Fibroblast of peridontal ligament (primary cell): ENCODE results near the gene PID1.
A peak's percentile ranks its signal among the peaks of the same experiment; 100 is the strongest.

ENCODE experiments used
- DNase-seq: peaks from one replicate; pipeline ENCODE4 v3.0.0-alpha.2; 2010; ENCODE audit errors: extremely low read depth

Gene PID1

DNA sequence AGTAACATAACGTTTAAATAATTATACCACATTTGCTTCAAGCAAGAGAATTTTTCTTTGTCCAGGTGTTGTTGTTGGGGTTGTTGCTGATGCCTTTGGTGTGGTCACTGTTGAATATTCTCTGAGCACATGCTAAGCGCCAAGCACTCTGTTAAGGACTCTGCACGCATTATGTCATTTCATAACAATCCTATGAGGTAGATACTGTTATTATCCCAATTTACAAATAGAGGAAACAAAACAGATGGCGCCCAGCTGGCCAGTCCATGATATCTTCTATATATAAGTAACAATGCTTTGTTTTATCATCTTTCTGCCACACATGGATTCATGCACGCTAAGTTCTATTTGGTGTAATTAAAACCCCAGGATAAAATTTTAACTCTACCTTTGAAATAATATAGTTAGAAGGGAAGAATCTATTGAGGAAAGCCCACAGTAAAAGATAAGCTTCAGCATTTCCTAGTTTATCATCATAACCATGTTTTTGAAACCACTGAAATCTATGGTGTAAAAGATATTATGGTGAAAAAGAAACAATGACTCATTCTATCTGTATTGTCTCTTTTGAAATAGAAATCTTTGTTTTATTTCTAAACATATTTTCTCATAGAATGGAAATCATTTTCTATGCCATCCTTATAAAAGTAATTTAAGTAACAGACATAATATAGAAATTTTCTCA lies 199.7 kb downstream of the PID1 start:
- no peak for DNase-seq

DNA sequence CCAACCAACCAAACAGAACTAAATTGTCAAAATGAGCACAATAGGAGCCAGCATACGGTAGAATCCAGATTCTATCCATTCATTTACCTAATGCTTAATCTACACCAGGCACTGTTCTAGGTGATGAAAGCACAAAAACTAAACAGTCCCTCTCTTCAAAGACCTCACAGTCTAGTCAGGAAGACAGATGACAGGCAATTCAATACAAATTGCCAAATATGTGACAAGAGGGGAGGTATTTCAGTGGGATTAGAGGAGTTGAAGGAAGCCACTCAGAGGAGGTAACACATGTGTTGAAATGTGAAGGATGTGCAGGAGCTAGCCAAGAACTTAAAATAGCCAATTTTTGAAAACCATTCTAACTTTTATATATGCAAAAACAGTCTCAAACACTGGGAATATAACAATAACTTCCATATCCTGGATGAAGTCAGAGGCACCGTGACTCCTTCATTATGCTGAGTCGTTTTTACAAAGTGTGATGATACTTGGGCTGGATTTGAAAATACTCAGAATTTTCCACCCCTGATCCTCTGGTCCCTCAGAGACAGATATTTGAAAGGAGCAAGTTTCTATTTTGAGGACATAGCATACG lies 204.9 kb downstream of the PID1 start:
- DNase-seq: no peak

DNA sequence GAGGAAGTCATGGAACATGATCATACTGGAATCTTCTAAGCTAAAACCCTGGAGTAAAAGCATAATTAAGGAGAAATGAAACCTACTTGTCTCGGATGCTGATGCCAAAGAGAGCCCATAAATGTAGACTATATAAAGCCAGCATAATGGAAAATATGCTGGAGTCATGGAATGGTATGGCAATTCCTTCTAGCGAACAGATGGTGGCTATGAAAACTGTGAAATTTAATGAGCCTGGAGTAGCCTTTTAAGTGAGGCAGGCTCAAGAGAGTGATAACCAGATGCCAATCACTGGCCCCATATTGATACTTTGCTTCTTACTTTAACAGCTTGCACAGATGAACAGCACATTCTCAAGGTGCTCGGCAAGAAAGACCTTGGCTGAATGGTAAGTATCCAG lies 206.3 kb downstream of the PID1 start:
- DNase-seq: no peak

DNA sequence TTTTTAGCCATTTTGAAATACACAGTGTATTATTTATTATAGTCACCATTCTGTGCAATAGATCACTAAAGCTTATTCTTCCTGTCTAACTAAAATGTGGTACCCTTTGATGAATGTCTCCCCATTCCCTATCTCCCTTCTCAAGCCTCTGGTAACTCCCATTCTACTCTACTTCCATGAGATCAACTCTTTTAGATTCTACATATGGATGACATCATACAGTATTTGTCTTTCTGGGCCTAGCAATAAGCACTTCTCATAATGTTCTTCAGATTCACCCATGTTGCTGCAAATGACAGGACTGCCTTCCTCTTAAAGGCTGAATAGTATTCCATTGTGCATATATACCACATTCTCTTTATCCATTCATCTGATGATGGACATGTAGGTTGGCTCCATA lies 210.9 kb downstream of the PID1 start:
- no peak for DNase-seq

DNA sequence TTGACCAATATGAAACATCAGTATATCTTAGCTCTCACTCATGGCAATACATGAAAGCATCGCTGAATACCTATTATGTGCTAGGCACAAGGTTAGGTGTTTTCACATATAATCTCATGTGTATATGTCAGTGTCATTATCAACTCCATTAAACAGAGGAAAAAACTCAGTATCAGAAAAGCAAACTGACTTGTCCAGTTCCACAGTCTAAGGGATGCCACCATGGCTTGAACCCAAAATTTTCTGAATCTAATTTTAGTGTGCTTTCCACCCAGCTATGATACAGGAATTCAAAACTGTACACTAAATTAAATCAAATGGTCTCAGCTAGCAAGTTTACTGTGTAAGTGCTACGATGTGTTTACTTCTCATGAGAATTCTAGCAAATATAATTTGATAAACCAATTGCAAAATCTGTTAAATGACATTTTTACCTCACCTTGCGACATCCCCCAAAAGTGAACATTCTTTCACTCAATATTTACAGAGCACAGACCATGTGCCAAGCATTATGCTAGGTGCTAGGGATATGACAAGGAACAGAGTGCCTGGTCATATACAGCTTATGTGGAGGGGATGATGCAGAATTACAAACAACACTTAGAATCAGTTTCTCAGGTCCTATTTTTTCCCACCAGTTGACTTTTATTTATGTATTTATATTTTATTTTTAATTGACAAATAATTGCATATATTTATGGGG lies 211.6 kb downstream of the PID1 start:
- DNase-seq: no peak

DNA sequence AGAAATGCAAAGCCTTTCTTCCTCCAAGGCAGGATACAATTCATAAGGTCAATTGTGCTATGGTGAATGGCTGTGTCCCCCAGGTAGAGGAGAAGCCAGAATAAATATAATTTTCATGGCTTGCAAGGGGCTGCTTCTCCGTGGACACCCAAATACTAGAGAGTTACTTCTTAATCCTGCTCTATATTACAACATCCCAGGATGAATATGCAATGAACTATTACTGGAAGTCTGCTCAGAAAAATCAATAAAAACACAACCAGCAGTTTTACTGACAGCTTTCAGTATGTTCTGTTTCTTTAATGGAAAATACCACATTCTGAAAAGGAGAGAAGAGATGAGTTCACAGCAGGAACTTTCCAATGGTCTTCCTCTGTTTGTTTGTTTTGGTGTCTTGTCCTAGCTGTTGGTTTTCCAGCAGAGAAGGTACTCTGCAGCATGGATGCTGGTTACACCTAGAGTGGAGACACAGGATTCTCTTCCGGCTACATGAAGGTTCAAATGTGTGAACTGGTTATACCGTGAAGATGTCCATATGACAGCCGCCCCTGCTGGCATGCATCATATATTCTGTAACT lies 213.0 kb downstream of the PID1 start:
- no peak for DNase-seq

DNA sequence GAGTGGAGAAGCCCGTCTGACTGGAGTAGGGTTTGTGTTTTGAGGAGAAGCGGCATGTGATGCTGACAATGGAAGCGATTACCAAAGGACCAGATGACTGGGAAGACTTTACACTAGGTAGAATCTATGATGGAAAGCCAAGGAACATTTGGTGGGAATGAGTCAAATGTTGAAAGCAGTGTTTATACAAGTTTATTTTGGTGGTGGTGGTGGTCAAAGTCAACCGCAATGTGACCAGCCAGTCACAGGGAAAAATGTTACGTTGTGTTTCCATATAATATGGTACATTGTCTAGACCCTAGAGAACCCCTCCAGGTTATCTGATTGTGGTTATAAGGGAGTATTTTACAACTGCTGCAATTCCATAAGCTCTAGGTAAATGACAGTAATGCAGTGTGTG lies 216.8 kb downstream of the PID1 start:
- DNase-seq: no peak

DNA sequence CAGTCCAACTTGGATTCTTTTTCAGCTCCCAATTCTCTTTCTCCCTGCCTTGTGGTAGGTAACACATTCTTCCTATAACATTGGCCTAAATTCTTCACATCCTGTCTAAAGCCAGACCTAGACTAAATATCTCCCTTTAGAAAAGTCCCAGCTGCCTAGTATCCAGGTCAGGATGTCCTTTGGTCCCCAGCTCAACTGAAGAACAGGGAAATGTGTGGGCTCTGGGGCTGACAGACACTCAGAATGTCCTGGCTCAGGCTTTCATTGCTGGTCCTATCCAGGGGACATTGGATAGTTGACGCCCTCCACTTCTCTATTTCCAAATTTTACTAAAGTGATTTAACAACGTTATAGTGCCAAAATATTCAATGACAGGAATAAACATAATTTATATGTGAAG lies 219.3 kb downstream of the PID1 start:
- DNase-seq: no peak

DNA sequence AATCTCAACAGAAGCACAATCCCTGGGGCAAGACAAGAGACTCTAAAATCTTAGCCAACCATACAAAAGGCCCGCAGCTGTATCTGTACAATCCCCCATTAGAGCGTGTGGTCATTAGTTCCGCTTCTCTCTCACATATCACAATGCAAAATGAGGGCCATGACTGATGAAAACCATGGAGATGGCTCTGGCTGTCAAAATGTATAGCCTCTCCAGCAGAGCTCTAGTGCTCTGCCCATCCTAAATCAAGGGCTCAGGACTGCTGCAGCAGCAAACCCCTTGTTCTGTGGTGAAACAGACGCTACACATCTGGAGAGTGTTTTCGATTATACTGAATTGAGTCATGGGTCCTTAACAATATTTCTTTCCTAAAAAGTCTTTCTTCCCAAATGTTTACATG lies 221.0 kb downstream of the PID1 start:
- DNase-seq: peak; percentile 1

DNA sequence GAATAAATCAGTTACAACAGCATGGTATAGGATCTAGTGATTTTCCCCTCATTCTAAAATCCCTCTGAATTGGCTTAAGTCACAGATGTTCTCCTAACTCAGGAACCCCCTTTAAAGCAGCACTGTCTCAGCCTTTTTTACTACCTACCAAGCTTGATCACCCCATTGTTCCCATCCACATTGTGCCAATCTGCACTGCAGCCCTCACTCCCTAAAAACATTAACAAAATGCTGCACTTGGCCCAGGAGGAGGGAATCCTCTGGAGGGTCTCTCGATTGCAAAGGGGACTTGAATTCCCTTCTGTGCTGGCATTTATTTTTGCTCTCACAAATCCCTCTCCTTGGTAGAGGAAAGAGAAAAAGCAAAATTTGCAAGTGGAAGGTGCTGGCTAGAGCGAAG lies 223.0 kb downstream of the PID1 start:
- no peak for DNase-seq

DNA sequence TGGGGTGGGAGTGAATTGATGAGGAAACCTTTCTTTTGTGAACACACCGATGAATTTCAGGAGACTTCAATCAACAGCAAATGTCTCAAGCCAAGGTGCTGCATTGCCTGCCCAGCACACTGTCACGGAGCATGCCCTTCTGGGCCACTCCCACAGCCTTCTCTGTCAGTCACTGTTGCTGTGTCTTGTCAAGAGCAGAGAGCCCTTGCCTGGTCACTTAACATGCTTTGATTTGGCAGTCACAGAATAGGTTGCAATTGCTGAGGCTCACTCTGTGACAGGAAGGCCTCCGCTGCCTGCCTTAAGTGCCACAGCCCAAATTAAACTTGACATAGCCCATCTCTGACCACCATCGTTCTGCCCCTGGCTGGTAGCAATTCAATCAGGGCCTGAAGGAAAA lies 225.4 kb downstream of the PID1 start:
- no peak for DNase-seq

DNA sequence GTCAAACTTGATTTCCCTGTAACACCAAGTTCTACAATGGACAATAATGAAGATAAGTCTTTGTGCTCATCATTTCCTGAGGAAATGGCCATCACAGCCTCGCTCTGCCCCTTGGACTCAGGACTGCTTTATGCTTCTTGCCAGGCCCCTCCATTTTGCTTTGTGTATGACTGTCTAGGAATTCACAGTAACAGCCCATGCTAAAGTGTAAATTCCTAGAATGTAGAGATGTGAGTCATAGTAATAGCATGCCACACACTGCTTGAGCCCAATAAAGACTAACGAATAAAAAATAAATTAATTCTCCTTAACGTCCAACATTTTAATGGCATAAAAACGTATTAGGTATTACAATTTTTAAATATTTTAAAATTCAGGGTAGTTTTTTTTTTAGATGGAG lies 226.5 kb downstream of the PID1 start:
- no peak for DNase-seq

DNA sequence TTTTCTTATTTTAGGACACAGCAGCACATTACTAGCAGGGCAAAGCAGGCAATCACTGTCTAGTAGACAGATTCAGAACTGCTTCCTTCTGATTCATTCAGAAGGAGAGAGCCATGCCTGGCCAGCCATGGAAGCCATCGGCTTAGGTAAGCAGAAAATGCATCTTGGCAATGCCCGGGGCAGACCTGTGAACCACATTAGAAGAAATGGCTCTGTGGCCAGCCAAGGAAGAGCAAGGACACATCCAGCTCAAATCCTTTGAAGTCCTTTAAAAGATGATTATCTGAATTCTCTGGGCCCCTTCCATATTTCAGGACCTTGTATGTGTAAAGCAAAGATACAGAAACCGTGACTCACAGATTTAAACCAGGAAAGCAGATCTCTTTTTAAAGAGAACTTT lies 227.4 kb downstream of the PID1 start:
- DNase-seq: no peak

DNA sequence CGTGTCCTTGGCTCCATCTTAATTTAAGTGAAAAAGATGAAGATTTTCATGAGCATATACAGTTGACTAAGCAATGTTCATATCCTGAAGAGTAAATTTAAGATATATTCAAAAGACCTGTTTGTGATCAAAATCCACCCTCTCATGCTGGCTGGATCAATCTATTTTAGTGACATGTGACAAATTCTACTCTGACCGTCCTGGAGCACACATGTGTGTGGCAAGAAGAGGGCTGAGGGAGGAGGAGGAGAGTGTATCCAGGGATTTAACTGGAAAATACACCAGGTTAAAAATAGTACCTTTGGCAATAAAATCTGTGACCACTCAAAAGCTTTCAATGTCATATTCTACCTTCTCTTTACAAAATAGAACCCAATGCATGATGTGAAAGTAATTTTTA lies 228.7 kb downstream of the PID1 start:
- DNase-seq: no peak

DNA sequence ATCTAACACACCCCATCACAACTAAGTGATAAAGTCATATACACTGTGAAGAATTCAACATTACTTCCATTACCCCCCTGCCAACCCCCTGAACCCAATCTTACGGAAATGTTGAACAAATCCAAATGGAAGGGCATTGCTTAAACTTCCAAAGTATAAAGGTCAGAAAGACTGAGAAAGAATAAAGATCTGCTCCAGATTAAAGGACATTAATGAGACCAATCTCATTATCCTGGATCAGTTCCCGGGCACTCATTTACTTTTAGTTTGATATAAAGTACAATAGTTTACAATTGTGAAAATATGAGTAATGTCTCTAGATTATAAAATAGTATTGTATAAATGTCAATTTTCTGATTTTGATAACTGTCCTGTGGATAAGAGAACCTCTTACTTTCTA lies 229.4 kb downstream of the PID1 start:
- DNase-seq: no peak

DNA sequence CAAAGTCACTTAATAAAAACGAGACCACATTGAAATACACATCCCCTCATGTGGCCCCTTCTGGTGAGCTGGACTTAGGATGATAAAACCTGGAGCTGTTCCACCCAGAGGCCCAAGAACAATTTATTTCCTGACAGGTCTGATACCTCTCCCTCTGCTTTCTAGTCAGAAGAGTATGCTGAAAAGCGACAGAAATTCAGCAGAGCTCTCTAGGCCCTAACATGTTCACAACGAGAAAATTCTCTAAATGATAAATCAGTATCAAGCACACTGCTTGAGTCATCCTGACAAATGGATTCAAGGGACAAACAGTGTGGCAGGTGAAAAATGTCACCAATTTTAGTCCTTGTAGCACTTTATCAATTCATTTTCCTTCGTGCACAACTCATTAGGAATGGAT lies 233.5 kb downstream of the PID1 start:
- DNase-seq: no peak

DNA sequence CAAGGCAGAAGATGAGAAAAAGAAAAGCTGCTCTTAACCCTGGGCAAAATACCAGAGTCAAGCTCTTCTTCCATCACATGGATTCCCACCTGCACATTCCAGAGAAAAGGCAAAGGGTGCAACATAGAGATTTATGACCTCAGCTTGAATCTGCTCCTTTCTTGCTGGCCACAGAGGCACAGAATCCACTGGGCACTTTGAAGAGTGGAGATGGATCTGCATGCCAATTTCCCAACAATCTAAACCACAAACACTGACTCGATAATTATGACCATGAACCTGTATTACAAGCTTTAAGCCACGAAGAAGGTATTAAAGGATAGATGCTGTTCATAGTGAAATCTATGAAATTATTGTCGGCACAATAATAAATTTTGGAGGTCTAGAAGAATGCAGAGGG lies 237.3 kb downstream of the PID1 start:
- DNase-seq: no peak

DNA sequence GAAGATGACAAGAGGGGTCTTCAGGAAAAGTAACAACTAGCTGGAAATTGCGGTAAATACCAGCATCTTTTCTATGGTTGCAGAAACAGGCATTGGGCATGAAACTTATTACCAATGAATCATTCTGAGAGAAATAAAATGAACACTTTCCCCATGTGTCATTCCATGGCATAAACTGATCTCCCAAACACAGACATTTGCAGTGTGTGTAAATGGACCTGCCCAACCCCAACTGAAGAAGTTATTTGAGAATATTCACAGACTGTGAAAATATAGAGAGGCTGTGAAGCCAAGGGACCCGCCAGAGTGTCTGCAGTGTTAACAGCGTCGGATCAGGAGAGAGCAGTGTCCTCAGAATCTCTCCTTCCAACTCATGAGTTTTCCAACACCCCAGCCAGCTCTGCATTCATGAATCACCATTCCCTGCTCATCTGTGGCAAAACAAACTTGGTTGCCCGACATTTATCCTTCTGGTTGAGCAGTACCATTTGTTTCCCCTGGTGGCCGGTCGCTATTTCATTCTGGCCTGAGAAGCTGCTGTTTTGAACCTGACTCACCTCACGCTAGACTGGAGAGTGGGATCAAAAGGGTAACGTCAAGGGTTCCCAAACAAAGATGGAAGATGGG lies 238.4 kb downstream of the PID1 start:
- DNase-seq: no peak

DNA sequence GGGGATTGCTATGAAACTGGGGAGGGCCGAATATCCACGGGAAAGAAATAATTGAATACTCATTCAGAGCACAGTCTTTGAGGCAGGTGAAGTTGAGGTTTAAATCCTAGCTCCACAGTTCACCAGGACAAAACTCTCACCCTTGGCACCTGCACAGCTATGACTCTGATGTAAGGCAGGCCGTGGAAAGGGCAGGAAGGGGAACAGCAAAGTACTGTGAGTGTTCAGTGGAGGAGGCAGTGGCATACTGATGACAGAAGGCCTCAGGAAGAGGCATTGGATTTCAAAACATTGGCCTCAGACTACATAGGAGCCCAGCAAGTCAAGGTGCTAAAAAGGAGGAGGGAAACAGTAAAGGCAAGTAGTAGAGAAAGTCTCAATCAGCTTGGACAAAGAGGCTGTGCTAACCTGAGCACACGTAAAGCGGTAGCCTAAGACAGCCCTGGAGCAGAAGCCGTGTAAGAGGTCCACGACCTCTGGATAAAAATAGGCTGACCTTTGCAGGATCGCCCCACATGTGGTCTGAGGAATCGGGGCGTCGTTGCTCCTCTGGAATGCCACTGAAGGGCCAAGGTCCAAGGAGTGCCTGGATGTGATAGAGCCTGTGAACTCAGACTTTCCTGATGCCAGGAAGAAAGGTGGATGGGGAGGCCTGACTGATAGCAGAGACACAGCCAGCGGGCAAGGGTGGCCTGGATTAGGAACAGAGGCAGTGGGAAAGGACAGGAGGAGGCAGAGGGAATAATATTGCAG lies 243.6 kb downstream of the PID1 start:
- DNase-seq: no peak

DNA sequence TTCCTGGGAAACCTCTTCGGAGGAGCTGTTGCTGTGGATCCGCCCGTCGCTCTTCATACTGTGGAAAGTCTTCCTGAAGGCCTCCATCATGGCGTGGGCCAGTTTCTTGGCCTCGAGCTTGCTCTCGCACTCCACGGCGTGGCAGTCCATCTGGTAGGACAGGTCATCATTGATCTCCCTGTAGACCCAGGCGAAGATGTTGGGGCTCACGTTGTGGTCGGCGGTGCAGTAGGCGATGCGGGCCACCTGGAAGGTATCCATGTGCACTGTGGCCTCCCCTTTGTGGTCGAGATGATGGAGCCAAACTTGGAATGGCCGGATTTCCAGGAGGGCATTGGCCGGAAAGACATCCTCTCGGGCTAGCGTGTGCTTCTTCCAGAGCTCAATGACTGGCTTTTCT lies 245.4 kb downstream of the PID1 start:
- DNase-seq: no peak

DNA sequence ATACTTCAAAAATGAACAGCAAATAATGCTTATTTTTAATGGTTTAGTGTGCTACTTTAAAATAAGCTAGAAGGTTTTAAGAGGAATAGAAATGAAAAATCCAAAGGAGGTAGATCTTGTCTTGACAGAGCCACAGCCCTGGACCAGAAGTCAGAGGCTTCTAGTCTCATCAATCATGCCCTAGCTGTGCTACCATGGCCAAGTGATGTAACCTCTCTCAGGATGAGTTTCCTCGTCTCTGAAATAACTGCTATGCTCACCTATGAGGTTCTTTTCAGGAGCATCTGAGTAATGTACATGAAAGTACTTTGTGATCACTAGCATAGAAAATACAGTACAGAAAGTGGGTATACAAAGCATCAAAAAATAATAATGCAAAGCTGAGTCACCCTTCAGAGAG lies 248.4 kb downstream of the PID1 start:
- DNase-seq: no peak

DNA sequence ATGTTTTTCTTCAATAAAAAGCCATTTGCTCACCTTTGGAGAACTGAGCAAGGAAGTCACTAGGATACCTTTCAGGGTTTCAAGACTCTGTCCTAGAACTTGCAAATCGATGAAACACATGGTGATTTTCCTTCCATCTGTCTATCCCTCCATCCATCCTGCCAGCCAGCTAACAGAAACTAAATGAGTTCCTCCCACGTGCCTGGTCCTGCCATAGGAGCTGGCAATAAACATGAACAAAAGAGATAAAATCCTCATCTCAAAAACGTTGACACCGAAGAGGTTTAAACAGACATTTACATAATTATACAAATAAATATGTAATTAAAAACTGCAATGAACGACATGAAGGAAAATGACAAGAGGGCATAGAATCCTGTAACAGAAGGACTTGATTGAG lies 249.0 kb downstream of the PID1 start:
- no peak for DNase-seq
